CD4-positive, alpha-beta T cell treated with Interleukin-4 for 4 hours (primary cell): Measurements from ENCODE around the gene LMCD1.

Experiments
- DNase-seq: peaks from one replicate; pipeline ENCODE4 v3.0.0-alpha.2; 2020

The LMCD1 gene

GRCh38 chr3:8596321-8597218 lies 94.9 kb downstream of the LMCD1 start:
- no peak for DNase-seq

DNA sequence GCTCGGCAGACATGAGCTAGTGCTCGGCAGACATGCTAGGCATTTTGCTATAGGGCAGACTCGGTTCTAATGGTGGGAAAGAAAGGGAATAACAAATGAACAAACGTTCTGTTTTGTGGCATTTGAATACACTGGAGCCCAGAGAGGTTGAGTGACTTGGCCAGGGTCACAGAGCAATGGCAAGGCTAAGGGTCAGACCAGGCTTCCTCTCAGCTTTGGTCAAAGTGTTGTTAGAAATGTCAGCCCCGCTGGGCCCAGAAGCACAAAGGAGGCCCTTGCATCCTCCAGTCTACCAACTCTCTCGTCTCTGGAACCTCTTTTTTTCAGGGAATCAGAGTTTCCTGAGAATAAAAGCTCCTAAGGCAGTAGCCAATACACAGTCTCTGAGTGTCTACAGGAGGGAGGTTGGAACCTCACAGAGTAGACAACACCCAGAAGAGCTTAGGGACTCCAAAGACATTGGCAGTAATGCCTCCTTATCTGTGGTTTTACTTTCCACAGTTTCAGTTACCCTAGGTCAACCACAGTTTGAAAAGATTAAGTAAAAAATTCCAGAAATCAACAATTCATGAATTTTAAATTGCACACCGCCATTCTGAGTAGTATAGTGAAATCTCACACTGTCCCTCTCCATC lies 95.7 kb downstream of the LMCD1 start:
- DNase-seq, result no peak

DNA sequence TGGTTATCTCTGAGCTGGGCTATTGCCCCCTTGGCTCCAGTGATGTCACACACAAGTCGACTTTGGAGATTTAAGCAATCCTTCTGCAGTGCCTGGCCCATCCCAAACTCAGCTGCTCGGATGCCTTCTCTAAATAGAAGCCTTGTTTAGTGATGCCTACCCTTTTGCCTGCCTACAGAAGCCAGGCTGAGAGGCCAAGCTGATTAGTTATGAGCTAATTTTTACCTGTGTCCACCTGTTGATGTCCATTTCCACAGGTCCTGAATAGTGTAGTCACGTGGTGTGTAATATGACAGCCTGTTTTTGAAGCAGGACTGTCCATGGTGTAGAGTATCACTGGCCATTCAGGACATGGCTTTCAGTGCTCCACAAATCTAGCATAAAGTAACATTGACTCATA lies 97.5 kb downstream of the LMCD1 start:
- no peak for DNase-seq

DNA sequence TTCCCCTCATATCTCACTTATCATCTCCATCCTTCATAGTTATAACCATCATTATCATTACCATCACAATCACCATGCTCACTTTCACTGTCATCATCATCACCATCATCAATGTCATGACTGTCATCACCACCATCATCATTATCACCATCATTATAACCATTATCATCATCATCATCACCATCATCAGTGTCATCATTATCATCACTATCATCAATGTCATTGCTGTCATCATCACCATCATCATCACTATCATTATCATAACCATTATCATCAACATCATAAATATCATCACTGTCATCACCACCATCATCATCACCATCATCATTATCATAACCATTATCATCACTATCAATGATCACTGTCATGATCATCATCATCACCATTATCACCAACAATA lies 98.8 kb downstream of the LMCD1 start:
- no peak for DNase-seq

DNA sequence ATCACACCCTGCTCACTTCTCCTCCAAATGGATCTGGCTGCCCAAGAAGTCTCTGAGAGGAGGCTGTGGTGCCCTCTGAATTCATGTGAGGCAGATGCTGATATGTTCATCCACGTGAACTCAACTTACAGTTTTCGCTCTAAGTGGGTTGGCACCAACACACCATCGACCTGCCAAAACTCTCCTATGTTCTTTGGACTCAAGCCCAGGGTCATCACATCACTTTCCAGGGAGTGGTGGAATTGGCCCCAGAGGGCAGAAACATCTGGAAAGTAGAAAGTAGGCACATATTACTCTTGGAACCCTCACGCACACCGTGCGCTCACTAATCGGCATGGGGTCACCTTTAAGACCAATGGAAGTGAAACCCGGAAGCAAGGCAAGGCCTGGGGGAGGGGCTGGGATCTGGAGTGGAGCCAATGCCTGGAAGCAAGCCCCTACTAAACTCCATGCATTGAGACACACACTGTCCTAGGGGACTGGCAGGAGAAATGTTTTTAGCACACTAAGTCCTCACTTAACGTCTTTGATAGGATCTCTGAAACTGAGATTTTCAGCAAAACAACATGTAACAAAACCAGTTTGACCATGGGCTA lies 101.6 kb downstream of the LMCD1 start:
- DNase-seq, result no peak

DNA sequence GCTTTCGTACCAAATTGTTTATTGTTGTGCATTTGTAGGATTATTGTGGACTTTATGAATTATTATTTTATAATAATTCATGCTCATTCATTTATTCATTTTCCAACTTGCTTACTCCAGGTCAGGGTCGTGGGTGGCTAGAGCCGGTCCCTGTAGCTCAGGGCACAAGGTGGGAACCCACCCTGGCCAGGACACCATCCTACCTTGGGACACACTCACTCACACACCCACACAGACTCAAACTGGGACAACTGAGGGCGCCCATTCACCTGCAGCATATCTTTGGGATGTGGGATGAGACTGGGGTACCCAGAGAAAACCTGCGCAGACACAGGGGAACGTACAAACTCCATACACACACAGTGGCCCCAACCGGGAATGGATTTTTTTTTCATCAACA lies 102.4 kb downstream of the LMCD1 start:
- DNase-seq, result no peak

DNA sequence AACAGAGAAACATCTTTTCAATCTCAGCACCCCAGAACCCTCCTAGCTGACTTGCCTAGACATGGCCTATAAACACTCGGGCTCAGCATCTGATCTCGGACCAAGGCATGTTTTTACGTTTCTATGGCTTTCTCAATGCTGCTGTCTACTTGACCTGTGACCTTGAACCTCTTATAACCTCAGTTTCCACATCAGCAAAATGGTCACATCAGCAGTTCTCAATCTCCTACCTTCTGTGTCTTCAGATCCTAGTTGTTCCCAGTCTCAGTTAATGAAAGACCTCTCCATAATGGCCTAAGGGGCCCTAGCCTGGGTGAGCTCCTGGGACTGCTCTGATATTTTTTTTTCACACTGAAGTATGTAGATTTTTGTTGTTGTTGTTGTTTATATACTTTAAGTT lies 103.4 kb downstream of the LMCD1 start:
- DNase-seq, result no peak

GRCh38 chr3:8606701-8607231 lies 105.1 kb downstream of the LMCD1 start:
- DNase-seq, result no peak

- DNase-seq, result no peak
Measured at GRCh38 chr3:8607234-8608040, 105.8 kb downstream of the LMCD1 start.

DNA sequence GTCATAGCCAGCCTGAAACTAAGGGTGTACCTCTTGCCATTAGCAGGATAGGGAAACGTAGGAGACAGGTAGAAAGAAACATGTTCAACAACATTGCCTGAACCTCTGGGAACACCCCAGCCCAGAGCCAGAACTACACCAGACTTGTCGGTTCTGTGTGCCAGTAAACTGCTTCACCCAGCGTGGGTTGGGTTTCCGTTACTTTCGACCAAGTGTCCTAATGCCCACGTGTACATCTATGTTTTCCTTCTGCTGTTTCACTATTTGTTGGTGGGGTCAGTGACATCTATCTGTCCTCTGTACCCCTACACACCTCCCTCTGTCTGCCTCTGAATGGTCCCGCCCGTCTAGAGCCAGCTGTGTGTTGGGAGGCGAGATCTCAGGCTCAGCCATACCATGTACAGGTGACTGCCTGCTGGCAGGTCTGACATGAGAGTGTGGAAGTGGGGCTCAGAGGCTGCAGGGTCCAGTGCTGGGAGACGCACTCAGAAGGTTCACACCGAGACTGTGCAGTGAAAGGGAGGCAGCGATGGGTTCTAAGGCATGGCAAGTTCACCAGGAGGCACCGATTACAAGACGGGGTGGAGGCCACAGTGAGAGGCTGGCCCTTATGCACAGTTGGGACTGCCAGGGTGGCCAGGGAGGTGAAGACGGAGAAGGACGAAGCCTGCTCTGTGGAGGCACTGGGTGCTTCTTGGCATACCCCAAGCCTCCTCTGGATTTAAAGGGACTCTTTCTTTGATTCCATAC lies 106.6 kb downstream of the LMCD1 start:
- no peak for DNase-seq

- no peak for DNase-seq
Measured at GRCh38 chr3:8608791-8609467, 107.3 kb downstream of the LMCD1 start.

DNA sequence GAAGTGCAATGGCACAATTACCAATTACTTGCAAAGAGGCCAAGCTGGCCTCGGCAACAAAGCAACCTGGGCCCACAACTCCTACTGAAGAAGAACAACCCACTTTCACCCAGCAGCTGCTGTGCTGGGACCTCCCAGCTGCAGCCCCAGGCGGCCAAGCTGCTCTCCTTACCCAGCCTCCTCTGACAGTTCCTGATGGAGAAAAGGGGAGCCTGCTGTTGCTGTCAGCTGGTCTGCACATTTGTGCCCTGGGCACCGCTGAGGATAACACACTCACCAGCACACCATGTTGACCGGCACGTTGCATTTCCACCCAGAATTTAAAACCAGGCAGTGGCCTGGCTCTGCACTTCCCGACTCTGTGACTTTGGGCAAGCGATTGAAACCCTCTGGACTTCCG lies 109.3 kb downstream of the LMCD1 start:
- DNase-seq, result no peak

DNA sequence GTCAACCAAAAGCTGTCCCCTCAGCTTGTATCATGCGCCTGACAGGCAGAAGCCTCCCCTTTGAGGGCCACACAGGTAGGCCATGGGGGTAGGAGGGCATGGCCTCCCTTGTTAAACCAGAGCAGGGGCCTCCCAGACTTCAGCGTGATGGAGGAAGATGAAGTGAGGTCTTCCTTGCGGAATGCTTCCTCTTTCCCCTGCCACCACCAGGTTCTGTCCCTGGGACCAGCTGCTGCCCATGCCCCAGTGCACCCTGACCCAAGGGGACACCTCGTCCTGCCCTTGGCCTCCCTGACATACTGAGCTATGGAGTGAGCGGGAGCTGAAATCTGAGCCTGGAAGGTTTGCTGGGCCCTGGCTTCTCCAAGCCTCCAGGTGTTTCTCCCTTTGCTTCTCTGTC lies 116.3 kb downstream of the LMCD1 start:
- DNase-seq, result no peak

- no peak for DNase-seq
Measured at GRCh38 chr3:8618950-8619349, 117.3 kb downstream of the LMCD1 start.

- DNase-seq, result no peak
Measured at GRCh38 chr3:8619548-8619947, 117.9 kb downstream of the LMCD1 start.

GRCh38 chr3:8621141-8621540 lies 119.5 kb downstream of the LMCD1 start:
- no peak for DNase-seq

DNA sequence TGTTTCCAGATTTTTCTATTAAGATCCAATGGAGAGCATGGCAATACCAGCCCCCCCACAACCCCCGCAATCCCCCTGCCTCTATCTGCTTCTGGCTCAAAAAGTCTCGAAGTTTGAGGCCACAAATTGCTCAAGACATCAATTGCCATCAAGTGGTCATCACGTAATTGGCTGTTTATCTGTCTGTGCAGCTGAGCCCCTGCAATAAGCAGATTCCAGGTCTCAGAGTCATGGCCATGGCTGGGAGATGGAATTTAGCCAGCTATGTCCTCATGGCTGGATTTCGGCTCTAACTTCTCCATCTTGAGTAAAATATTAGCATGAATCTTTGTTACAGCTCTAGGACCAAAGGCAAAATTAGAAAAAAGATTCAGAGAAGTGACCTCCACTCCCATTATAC lies 120.2 kb downstream of the LMCD1 start:
- DNase-seq, result no peak

- peak; percentile 40 for DNase-seq
Measured at GRCh38 chr3:8622873-8623691, 121.5 kb downstream of the LMCD1 start.

DNA sequence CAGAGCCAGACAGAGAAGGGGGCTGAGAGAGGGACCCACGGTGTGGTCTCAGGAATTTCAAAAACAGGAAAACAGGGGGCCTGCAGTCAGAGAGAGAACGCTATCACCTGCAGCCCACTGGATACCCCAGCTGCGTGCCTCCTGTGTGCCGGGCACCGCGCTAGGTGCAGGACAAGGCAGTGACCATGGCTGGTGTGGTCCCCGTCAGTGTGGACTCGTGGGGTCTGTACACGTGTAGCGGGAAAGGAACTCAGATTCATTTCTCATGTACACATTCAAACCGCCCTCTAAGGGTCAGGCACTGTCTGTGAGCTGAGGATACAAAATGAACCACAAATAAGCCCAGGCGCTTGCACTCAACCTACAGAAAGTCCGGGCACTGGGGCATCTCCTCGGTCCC lies 122.1 kb downstream of the LMCD1 start:
- DNase-seq, result no peak
